Measurements from ENCODE around the gene HIPK4.

GRCh38 chr19:40425450-40426287, 35.7 kb upstream of the HIPK4 start, which contains the start of gene SERTAD1:
- TF ChIP-seq, protein P1, sequence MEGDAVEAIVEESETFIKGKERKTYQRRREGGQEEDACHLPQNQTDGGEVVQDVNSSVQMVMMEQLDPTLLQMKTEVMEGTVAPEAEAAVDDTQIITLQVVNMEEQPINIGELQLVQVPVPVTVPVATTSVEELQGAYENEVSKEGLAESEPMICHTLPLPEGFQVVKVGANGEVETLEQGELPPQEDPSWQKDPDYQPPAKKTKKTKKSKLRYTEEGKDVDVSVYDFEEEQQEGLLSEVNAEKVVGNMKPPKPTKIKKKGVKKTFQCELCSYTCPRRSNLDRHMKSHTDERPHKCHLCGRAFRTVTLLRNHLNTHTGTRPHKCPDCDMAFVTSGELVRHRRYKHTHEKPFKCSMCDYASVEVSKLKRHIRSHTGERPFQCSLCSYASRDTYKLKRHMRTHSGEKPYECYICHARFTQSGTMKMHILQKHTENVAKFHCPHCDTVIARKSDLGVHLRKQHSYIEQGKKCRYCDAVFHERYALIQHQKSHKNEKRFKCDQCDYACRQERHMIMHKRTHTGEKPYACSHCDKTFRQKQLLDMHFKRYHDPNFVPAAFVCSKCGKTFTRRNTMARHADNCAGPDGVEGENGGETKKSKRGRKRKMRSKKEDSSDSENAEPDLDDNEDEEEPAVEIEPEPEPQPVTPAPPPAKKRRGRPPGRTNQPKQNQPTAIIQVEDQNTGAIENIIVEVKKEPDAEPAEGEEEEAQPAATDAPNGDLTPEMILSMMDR (IDR thresholded peaks at IDR 0.05) = peak; percentile 67 to 92 (median 88)
- peak; percentile 100 for TF ChIP-seq POLR2A (IDR thresholded peaks at IDR 0.05)
